ENCODE results near the gene SLC2A11. TPM values are rescaled to one million over a fixed set of nuclear protein-coding genes. Genes with fewer than 3 reads are reported as not detected.
"Not testable (repeated sequence)": the region's sequence is repeated elsewhere in the genome, so short reads cannot be mapped to it uniquely, and the experiment has no call there.

The SLC2A11 gene
- total RNA-seq, 2 experiments from 2014 or later, result 7.6 to 7.7 TPM

GRCh38 chr22:23899042-23899745 is 41.5 kb downstream of the SLC2A11 start:
- Mint-ChIP-seq H3K4me3 (no peak overlapping the region), H3K4me1 (peaks cover 13% of the 10 kb centered on the region), H3K9me3 (ENCODE audit: low read depth) (no peaks in the 10 kb centered on the region), H3K27me3 (no peaks in the 10 kb centered on the region), H3K36me3 (ENCODE audit: low read depth) (peaks cover 32% of the 10 kb centered on the region), H3K27ac (no peak overlapping the region)
- ChIA-PET POLR2A (interaction anchor here (0.6 to 1.1 kb wide), 2 partner anchors 12 to 14 kb away, joined by 3 read pairs; no protein-coding TSS in a partner anchor), CTCF (no interaction called here)
- ATAC-seq, result no peak
- no peak for DNase-seq
- intact Hi-C loops (cut with DNase I, micrococcal nuclease), result loop anchor here in 1 of 2 experiments (10.0 kb wide), 1 partner anchor 656 kb away; the partner anchor contains the start of genes GUCD1 and SNRPD3

GRCh38 chr22:23900227-23900626 is 42.6 kb downstream of the SLC2A11 start:
- CTCF ChIA-PET, result interaction anchor here (1.0 to 1.1 kb wide), 2 partner anchors 10 to 38 kb away, joined by 3 to 4 read pairs; no protein-coding TSS in a partner anchor
- DNase-seq; H3K27ac Mint-ChIP-seq; H3K27me3 Mint-ChIP-seq; POLR2A ChIA-PET; H3K4me3 Mint-ChIP-seq; ATAC-seq; intact Hi-C loops (cut with DNase I, micrococcal nuclease); H3K9me3 Mint-ChIP-seq (ENCODE audit: low read depth): not testable (repeated sequence)
- Mint-ChIP-seq H3K4me1 (peaks cover 13% of the 10 kb centered on the region), H3K36me3 (ENCODE audit: low read depth) (peaks cover 24% of the 10 kb centered on the region)

- no peaks in the 10 kb centered on the region for H3K9me3 Mint-ChIP-seq (ENCODE audit: low read depth)
Measured at GRCh38 chr22:23901600-23901999, 43.9 kb downstream of the SLC2A11 start.

GRCh38 chr22:23903328-23903971 is 45.8 kb downstream of the SLC2A11 start:
- no peak for ATAC-seq
- no peaks in the 10 kb centered on the region for H3K9me3 Mint-ChIP-seq (ENCODE audit: low read depth)
- intact Hi-C loops (cut with DNase I, micrococcal nuclease), result no loop called here
- POLR2A ChIA-PET, result interaction anchor here (1.1 kb wide), 1 partner anchor 10 kb away, joined by 3 read pairs; no protein-coding TSS in a partner anchor
- no peak for DNase-seq
- CTCF ChIA-PET, result interaction anchor here (1.0 to 1.5 kb wide), 2 partner anchors 10 to 13 kb away, joined by 3 read pairs; no protein-coding TSS in a partner anchor
- H3K4me3 Mint-ChIP-seq, result no peak overlapping the region
- H3K27me3 Mint-ChIP-seq, result no peaks in the 10 kb centered on the region
- H3K27ac Mint-ChIP-seq, result no peak overlapping the region
- no peaks in the 10 kb centered on the region for H3K4me1 Mint-ChIP-seq
- H3K36me3 Mint-ChIP-seq (ENCODE audit: low read depth), result no peaks in the 10 kb centered on the region

More at GRCh38 chr22:23901600-23901999, 43.9 kb downstream of the SLC2A11 start:
- ATAC-seq (no peak), DNase-seq (no peak)
- Mint-ChIP-seq H3K4me1 (peaks cover 5% of the 10 kb centered on the region), H3K4me3 (no peak overlapping the region), H3K36me3 (ENCODE audit: low read depth) (peaks cover 12% of the 10 kb centered on the region), H3K27me3 (no peaks in the 10 kb centered on the region), H3K27ac (no peak overlapping the region)
- ChIA-PET POLR2A (no interaction called here), CTCF (no interaction called here)
- intact Hi-C loops (cut with DNase I, micrococcal nuclease), result no loop called here

- intact Hi-C loops (cut with DNase I, micrococcal nuclease), result no loop called here
- no peak overlapping the region for H3K27ac Mint-ChIP-seq
- no peaks in the 10 kb centered on the region for H3K27me3 Mint-ChIP-seq
- H3K4me1 Mint-ChIP-seq, result no peaks in the 10 kb centered on the region
- DNase-seq (no peak), ATAC-seq (no peak)
- ChIA-PET CTCF (no interaction called here), POLR2A (no interaction called here)
- H3K4me3 Mint-ChIP-seq, result no peak overlapping the region
- no peaks in the 10 kb centered on the region for H3K36me3 Mint-ChIP-seq (ENCODE audit: low read depth)
- H3K9me3 Mint-ChIP-seq (ENCODE audit: low read depth), result no peaks in the 10 kb centered on the region
Measured at GRCh38 chr22:23904573-23905254, 47.0 kb downstream of the SLC2A11 start.

- intact Hi-C loops (cut with DNase I, micrococcal nuclease), result no loop called here
- Mint-ChIP-seq H3K27me3 (no peaks in the 10 kb centered on the region), H3K9me3 (ENCODE audit: low read depth) (no peaks in the 10 kb centered on the region), H3K27ac (no peak overlapping the region), H3K4me1 (no peaks in the 10 kb centered on the region), H3K4me3 (no peak overlapping the region), H3K36me3 (ENCODE audit: low read depth) (no peaks in the 10 kb centered on the region)
- ChIA-PET POLR2A (no interaction called here), CTCF (no interaction called here)
- ATAC-seq, result no peak
- DNase-seq, result no peak
Measured at GRCh38 chr22:23906641-23907040, 49.0 kb downstream of the SLC2A11 start.

GRCh38 chr22:23907423-23907822 is 49.7 kb downstream of the SLC2A11 start:
- ATAC-seq, H3K27me3 Mint-ChIP-seq, CTCF ChIA-PET: not testable (repeated sequence)

GRCh38 chr22:23908587-23909205 is 51.0 kb downstream of the SLC2A11 start:
- no peaks in the 10 kb centered on the region for H3K36me3 Mint-ChIP-seq (ENCODE audit: low read depth)
- intact Hi-C loops (cut with DNase I, micrococcal nuclease), result no loop called here
- ChIA-PET POLR2A (no interaction called here), CTCF (interaction anchor here (0.8 to 2.4 kb wide), 3 partner anchors 11 to 14 kb away, joined by 3 to 11 read pairs (median 3); partner anchors contain the start of gene MIF)
- ATAC-seq (no peak), DNase-seq (no peak)
- no peak overlapping the region for H3K27ac Mint-ChIP-seq
- H3K27me3 Mint-ChIP-seq, result no peaks in the 10 kb centered on the region
- H3K4me1 Mint-ChIP-seq, result peaks cover 8% of the 10 kb centered on the region
- no peaks in the 10 kb centered on the region for H3K9me3 Mint-ChIP-seq (ENCODE audit: low read depth)
- no peak overlapping the region for H3K4me3 Mint-ChIP-seq

More at GRCh38 chr22:23907423-23907822, 49.7 kb downstream of the SLC2A11 start:
- intact Hi-C loops (cut with DNase I, micrococcal nuclease); H3K27ac Mint-ChIP-seq; H3K4me1 Mint-ChIP-seq; H3K4me3 Mint-ChIP-seq; DNase-seq; H3K9me3 Mint-ChIP-seq (ENCODE audit: low read depth); H3K36me3 Mint-ChIP-seq (ENCODE audit: low read depth); POLR2A ChIA-PET: not testable (repeated sequence)

GRCh38 chr22:23909296-23909898 is 51.7 kb downstream of the SLC2A11 start:
- H3K36me3 Mint-ChIP-seq (ENCODE audit: low read depth), result no peaks in the 10 kb centered on the region
- no peak overlapping the region for H3K4me3 Mint-ChIP-seq
- peaks cover 12% of the 10 kb centered on the region for H3K4me1 Mint-ChIP-seq
- CTCF ChIA-PET, result interaction anchor here (0.8 to 2.4 kb wide), 4 partner anchors 11 to 15 kb away, joined by 3 to 11 read pairs (median 4); partner anchors contain the start of gene MIF
- H3K27me3 Mint-ChIP-seq, result no peaks in the 10 kb centered on the region
- ATAC-seq (no peak), DNase-seq (no peak)
- intact Hi-C loops (cut with DNase I, micrococcal nuclease), result no loop called here
- POLR2A ChIA-PET, result interaction anchor here (0.7 kb wide), 1 partner anchor 526 kb away, joined by 4 read pairs; no protein-coding TSS in a partner anchor
- no peaks in the 10 kb centered on the region for H3K9me3 Mint-ChIP-seq (ENCODE audit: low read depth)
- no peak overlapping the region for H3K27ac Mint-ChIP-seq

GRCh38 chr22:23910496-23911190 is 53.0 kb downstream of the SLC2A11 start:
- Mint-ChIP-seq H3K36me3 (ENCODE audit: low read depth) (no peaks in the 10 kb centered on the region), H3K27ac (no peak overlapping the region)
- POLR2A ChIA-PET, result no interaction called here

More at GRCh38 chr22:23910496-23911190, 53.0 kb downstream of the SLC2A11 start:
- Mint-ChIP-seq H3K9me3 (ENCODE audit: low read depth) (no peaks in the 10 kb centered on the region), H3K4me3 (no peak overlapping the region), H3K27me3 (no peaks in the 10 kb centered on the region), H3K4me1 (peaks cover 23% of the 10 kb centered on the region)
- CTCF ChIA-PET, result interaction anchor here (0.7 to 2.4 kb wide), 3 partner anchors 10 to 16 kb away, joined by 4 to 11 read pairs (median 4); partner anchors contain the start of gene MIF
- ATAC-seq, result no peak
- intact Hi-C loops (cut with DNase I, micrococcal nuclease), result loop anchor here in 1 of 2 experiments (5.0 kb wide), 1 partner anchor 53 kb away; the partner anchor contains the start of gene SLC2A11
- no peak for DNase-seq

All from activated CD4-positive, alpha-beta T cell treated with anti-CD3 and anti-CD28 coated beads for 36 hours (primary cell).